ENCODE measurements around the gene CASP9.
"Not testable (repeated sequence)": the region's sequence is repeated elsewhere in the genome, so short reads cannot be mapped to it uniquely, and the experiment has no call there.

The CASP9 gene

DNA sequence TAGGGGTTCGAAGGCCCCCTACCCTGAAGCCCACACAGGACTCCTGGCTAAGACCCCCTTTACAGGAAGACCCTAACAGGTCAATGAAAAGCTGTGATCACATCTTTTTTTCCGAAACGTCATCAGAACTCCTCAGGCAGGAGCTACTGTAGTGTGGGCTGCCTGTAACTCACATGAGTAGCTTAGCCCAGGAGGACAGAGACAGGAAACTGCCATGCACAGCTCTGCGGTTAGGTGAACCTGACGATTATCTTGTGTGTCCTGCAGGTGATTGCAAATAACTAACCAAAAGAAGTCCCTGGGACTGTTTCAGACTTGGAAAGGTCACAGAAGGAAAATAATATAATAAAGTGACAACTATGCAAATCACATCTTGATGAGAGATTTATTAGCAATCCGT, 52.3 kb downstream of the CASP9 start:
- in situ Hi-C loops (cut with HindIII; ENCODE audit: low sequenced_read_pairs) = not testable (repeated sequence)

DNA sequence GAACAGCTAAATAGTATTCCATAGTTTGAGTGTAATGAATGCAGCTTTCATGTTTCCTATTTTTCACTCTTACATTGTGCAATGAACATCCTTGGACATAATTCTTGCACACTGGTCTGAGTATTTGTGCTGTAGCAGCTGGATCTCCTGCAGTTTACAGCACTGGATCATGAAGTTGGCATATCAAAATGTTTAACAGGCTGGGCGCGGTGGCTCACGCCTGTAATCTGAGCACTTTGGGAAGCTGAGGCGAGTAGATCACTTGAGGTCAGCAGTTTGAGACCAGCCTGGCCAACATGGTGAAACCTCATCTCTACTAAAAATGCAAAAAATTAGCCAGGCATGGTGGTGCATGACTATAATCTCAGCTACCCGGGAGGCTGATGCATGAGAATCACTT, 52.9 kb downstream of the CASP9 start:
- in situ Hi-C loops (cut with HindIII; ENCODE audit: low sequenced_read_pairs) = not testable (repeated sequence)

DNA sequence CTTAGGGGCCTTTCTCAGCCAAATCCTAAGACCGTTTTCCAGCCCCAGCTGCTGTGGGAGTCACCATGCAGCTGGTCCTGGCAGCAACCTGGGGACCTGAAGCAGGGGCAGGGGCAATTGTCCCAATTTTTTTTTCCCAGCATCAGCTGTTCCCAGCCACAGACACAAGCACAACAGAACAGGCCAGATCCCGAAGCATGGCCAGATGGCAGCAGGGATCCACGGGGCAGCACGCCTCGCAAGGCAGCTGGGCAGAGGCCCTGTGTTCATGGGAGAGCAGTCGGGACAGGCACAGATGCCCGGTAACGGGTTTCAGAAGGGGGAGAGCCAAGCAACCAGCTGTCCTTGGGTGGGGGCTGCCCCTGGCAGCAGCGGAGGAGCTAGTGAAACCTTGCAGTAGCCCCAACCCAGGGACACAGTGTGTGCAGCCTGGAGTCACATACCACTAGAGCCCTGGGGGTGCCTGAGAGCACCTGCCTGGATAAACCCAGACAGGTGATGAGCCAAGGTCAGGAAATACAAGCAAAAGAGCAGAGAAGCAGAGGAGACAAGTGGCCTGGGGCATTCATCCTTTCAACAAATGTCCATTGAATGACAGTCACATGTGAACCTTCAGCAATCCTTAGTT, 54.1 kb downstream of the CASP9 start:
- in situ Hi-C loops (cut with HindIII; ENCODE audit: low sequenced_read_pairs) = not testable (repeated sequence)

DNA sequence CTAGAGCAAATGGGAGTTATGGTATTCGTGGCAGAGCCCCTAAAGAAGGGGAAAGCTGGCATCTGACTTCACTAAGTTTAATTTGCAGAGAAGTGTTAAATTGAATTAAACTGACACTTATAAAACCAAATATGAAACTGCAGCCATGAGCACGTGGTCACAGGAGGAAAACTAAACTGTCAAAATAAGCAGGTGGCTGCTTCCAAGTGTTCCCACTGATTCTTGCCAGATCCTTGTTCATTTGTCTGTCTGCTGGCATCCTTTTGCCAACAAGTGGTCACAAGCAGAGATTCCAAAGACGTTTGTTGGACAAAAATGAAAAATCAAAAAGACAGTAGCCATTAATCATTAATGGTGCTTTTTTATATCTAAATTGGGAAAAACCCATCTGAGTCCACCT, 54.7 kb downstream of the CASP9 start:
- in situ Hi-C loops (cut with HindIII; ENCODE audit: low sequenced_read_pairs) = no loop called here

DNA sequence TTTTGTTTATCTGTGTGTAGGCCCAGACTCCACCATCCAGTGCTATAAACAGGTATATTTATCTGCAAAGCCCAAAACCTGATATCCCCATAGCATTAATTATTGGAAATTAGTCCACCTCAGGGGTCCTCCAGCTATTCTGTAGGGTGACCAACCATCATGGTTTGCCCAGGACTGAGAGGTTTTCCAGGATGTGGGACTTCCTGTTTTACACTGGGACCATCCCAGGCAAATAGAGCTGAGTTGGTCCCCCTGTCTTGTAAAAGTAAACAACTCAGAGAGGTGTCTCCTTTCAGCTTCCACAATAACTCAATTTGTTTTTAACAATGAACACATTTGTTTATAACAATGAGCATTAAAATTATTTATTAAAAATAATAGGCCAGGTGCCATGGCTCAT, 55.9 kb downstream of the CASP9 start:
- in situ Hi-C loops (cut with HindIII; ENCODE audit: low sequenced_read_pairs) = no loop called here

DNA sequence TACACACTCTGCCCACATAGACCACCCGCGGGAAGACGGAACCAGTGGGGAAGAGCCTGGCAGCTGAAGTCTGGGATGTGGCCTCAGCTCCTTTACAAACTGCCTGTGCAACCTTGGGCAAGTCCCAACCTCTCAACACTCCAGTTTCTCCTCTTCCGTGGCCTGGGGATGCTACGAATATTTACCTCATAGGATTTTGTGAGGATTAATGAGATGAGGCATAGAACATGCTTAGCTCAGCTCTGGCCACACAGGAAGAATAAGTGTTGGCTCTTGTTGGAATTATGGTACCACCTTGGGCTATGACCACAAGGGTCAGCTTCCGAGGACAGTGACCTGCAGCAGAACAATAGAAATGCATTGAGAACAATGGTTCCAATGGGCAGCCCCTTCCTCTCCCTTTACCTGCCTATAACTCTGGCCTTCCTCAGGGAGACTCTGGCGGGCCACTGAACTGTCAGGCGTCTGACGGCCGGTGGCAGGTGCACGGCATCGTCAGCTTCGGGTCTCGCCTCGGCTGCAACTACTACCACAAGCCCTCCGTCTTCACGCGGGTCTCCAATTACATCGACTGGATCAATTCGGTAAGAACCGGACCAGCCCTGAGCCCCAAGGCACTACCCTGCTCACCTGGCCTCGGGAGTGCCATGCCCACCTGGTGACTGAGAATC, 56.9 kb downstream of the CASP9 start:
- in situ Hi-C loops (cut with HindIII; ENCODE audit: low sequenced_read_pairs) = not testable (repeated sequence)

DNA sequence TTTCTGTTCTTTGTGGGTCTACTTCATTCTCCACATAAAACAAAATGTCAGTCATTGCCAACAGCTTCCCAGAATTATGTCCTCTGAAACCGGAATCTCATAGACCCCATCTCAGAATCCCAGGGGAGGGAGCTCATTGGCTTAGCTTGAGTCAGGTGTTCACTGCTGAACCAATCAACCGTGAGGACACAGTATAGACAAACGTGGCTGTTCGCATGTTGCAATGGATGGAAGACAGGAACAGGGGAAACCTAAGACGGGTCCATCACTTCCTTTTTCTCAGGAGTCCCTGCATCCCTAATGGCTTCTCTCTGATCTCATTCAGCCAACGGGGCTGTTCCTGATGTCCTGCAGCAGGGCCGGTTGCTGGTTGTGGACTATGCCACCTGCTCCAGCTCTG, 58.3 kb downstream of the CASP9 start:
- in situ Hi-C loops (cut with HindIII; ENCODE audit: low sequenced_read_pairs) = no loop called here

DNA sequence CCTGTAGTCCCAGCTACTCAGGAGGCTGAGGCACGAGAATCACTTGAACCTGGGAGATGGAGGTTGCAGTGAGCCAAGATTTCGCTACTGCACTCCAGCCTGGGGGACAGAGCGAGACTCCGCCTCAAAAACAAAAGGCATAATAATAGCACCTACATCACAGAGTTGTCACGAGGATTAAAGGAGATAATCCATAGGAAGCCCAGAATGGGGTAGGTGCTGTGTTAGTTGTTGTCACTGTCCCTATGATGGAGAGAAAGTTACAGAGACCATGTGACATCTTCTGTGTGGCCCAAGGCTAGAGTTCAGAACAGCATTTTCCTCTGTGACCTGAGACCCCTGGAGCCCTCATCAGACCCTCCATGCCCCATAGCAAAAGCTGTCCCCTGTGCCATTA, 60.1 kb downstream of the CASP9 start:
- in situ Hi-C loops (cut with HindIII; ENCODE audit: low sequenced_read_pairs) = not testable (repeated sequence)

DNA sequence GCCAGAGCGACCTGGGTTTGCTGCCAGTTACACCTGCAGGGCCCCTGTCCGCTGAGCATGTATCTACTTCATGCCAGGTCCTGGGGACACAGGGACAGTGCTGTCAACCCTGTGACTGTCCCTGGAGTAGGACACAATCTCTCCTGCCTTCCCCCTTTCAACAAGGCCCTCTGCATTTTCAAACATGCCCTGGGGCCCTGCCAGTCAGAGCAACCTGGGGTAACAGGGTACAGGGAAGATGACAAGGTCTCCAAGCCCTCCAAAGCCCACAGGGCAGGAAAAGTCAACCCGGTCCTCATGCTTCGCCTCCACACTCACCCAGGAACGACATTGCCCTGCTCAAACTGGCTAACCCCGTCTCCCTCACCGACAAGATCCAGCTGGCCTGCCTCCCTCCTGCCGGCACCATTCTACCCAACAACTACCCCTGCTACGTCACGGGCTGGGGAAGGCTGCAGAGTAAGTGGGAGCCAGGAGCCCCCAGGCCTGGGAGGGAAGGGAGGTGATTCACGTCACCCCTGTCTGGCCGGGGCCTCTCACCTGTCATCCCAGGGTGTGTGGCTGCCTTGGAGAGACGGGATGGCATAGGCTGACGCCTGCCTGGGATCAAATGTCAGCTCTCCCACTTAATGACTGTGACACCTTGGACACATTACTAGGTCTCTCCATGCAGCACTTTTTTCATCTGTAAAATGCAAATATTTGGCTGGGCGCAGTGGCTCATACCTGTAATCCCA, 60.8 kb downstream of the CASP9 start:
- in situ Hi-C loops (cut with HindIII; ENCODE audit: low sequenced_read_pairs) = not testable (repeated sequence)

DNA sequence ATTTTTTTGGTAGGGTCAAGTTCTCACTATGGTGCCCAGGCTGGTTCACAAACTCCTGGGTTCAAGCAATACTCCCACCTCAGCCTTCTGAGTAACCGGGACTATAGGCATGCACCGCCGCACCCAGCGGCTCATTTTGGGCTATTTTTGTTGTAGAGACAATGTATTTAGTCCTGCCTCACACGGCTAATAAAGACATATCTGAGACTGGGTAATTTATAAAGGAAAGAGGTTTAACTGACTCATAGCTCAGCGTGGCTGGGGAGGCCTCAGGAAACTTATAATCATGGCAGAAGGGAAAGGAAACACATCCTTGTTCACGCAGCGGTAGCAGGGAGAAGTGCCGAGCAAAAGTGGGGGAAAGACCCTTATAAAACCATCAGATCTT, 63.3 kb downstream of the CASP9 start:
- in situ Hi-C loops (cut with HindIII; ENCODE audit: low sequenced_read_pairs) = no loop called here

DNA sequence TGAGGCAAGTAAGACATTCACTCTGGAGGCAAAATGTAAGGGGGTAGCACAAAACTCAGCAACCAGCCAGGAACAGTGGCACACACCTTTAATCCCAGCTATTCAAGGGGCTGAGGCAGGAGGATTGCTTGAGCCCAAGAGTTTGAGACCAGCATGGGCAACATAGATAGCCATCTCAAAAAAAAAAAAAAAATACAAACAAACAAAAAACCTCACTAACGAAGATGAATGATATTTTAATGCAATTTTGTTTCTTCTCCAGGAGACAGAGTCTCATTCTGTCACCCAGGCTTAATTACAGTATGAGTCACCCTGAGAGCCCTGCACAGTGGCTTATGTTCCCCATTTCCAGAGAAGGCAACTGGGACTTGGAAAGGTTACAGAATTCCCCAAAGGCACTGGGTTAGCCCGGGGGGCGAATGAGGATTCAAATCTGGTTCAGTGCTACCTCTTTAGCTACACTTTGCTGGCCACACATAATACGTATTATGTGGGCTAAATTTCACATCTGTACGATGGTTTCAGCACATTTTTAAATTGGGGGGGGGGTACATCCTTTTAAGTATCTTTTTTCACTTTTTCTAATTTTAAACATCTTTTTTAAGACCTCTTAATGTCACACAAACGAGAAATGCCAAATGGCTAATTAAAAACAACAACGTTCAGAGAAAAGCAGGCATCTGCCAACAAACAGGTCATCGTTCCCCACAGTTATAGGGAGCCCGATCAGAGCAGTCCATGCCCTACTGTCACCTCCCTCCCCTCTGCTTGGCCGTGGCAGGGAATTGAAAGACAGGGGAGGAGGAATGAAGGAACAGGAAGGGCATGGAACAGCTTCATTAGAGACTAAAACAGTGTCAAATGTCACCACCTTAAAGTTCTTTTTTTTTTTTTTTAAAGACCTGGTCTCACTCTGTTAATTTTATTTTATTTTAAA, 64.0 kb downstream of the CASP9 start:
- in situ Hi-C loops (cut with HindIII; ENCODE audit: low sequenced_read_pairs) = no loop called here

DNA sequence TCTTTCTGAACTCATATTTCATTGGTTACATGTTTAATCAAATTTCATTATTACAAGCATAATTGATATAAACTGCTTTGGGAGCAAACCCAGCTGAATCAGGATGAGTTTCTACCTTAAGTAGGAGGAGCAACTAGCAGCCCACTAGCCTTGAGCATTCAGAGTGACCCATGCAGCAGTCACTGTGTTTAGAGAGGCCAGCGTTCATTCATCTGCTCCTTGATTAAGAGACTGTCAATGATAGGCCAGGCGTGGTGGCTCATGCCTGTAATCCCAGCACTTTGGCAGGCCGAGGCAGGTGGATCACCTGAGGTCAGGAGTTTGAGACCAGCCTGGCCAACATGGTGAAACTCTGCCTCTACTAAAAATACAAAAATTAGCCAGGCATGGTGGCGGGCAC, 65.6 kb downstream of the CASP9 start:
- in situ Hi-C loops (cut with HindIII; ENCODE audit: low sequenced_read_pairs) = not testable (repeated sequence)

DNA sequence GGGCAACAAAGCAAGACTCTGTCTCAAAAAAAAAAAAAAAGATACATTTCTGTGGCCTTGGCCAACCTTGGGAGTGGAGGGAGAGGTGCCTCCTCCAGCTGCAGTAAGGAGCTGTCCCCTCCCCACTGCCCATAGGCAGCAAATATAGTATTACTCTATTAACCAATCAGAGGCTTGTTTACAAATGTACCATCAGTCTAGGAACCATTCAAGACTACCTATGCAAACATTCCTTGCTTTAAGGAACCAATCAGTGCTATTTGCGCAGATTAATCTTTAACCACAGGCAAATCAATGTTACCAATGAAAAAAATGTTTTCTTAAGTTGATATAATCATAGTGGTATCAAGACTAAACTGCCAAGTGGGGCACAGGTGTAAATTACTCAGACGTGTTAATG, 66.4 kb downstream of the CASP9 start:
- in situ Hi-C loops (cut with HindIII; ENCODE audit: low sequenced_read_pairs) = no loop called here

DNA sequence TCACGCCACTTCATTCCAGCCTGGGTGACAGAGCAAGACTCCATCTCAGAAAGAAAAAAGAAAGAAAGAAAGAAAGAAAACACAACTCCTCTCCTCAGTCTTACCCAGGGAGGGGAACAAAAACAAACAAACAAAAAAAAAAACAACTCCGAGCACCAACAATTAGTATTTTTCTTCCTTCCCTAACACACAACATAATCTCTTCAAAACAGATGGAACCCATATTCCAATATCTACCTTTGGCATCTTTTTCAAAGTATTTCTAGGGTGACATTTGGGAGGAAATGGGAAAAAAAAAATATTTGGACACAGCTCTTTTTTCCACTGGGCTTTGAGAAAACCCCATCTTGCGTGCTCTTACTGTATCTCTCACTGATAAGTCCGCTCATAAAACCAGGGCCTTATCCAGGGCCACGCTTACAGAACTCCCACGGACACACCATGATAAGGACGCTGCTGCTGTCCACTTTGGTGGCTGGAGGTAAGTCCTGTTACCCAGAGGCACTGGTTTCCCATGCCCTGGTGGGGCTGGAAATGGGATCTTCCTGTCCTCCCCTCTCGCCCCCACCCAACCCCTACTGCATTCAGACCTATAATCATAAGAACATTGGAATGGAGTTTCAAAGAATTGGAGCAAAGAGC, 67.6 kb downstream of the CASP9 start, which contains the start of gene CELA2A:
Gene CELA2A (plus strand): TSS at position 420 of the 642 bp plus-strand sequence. CDS start 22 bp downstream, at position 442.
- in situ Hi-C loops (cut with HindIII; ENCODE audit: low sequenced_read_pairs) = no loop called here

DNA sequence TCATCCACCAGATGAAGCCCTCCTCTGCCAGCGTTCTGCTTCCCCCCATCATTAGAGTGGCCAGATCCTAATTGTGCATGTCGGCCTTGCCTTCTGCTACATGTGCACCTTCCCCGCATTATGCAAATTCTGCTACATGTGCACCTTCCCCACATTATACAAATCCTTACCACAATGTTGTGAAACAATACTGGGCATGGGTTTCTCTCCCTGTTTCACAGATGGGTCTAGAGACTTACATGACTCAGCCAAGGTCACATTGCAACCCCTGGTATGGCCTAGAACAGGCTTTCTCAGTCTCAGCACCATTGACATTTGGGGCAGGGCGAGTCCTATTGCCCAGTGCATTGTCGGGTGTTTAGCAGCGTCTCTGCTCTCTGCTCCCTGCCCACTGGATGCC, 68.5 kb downstream of the CASP9 start:
- in situ Hi-C loops (cut with HindIII; ENCODE audit: low sequenced_read_pairs) = no loop called here

DNA sequence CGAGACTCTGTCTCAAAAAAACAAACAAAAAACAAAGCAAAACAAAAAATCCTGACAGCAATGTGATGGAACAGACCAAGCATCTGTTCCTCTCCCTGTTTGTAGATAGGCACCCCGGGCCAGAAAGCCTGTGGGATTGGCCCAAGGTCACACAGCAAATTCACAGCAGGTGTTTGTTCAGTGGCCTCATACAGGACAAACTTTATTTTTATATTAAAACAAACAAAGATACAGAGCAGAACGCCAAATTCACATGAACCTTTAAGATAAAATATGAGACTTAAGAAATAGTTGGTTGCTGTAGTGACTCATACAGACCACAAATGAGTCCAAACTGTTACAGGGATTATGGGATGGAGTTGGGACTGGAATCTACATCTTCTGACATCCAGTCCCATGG, 69.8 kb downstream of the CASP9 start:
- in situ Hi-C loops (cut with HindIII; ENCODE audit: low sequenced_read_pairs) = no loop called here

DNA sequence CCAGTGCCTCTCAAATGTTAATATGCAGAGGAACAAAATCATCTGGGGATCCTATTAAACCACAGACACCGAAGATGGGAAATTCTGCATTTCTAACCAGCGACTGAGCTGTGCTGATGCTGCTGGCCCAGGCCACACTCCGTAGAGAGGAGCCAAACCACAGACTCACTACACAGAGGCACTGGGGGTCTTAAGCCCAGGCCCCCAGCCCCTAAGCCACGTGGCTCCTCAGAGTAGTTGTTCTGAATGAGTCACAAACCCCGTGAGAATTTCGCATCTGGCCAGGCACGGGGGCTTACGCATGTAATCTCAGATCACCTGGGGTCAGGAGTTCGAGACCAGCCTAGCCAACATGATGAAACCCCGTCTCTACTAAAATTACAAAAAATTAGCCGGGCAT, 70.3 kb downstream of the CASP9 start:
- in situ Hi-C loops (cut with HindIII; ENCODE audit: low sequenced_read_pairs) = no loop called here

DNA sequence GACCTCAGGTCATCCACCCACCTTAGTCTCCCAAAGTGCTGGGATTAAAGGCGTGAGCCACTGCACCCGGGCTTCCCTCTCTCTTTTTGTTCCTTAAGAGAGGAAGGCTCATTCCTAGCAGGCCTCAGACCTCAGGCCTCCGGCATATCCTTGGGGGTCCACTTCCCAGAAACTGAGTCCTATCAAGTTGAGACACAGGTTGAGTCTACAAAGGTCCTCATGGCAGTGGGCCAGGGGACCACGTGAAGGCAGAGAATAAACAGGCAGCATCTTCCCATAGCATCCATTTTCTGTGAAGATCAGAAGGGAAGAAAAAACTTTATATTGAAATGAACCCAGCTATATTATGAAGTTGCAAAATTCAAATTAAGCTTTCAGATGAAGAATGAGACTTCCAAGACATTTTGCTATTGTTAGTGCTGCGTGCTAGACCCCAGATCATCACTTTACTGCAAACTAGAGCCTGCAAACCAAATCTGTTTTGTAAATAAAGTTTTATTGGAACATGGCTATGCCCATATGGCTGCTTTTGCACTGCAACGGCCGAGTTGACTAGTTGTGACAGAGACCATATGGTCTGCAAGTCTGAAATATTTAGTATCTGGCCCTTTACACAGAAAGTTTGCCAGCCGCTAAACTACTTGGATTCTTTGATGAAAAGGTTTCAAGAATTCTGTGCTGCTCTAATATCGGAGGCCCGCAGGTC, 71.0 kb downstream of the CASP9 start:
- in situ Hi-C loops (cut with HindIII; ENCODE audit: low sequenced_read_pairs) = no loop called here

DNA sequence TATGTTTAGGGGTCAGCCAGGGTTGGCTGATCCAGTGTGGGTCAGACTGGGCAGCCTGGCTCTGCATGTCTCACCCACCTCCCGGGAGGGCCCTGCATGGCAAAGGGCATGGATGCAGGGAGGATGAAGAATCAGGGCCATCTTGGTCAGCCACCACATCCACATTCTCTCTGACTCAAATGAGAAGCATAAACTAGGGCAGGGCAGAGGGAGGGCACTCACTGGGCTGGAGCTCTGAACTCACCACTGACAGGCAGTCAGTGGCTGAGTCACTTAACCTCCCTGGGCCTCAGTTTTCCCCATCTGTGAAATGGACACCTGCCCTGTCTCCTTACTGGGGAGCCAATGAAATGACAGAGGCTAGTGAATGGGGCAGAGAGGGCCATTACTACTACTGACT, 71.8 kb downstream of the CASP9 start:
- in situ Hi-C loops (cut with HindIII; ENCODE audit: low sequenced_read_pairs) = no loop called here
